ENCODE results near the gene MAD1L1. TPM values are rescaled to one million over a fixed set of nuclear protein-coding genes. Genes with fewer than 3 reads are reported as not detected.

The MAD1L1 gene
- total RNA-seq, 1 experiment from 2014 or later = 43.8 TPM

GRCh38 chr7:2175091-2175490, 57.7 kb downstream of the MAD1L1 start (continued):
- TF ChIP-seq STAT6 (CRISPR knock-in tag; conservative IDR thresholded peaks at IDR 0.05; ENCODE audit: low read depth) (no peak), SP1 (CRISPR knock-in tag; conservative IDR thresholded peaks at IDR 0.05) (no peak)

- Mint-ChIP-seq H3K4me3 (no peak overlapping the region), H3K27ac (peak overlapping the region; percentile 91), H3K27me3 (ENCODE audit: low read depth) (no peaks in the 10 kb centered on the region), H3K4me1 (peaks cover 14% of the 10 kb centered on the region), H3K36me3 (peaks cover 27% of the 10 kb centered on the region), H3K9me3 (no peaks in the 10 kb centered on the region)
- CTCF ChIA-PET = interaction anchor here (1.5 kb wide), 1 partner anchor 25 kb away, joined by 3 read pairs; no protein-coding TSS in a partner anchor
- no peak for DNase-seq (ENCODE audit: low spot score)
- no peak for ATAC-seq
- TF ChIP-seq HMGXB4 (CRISPR knock-in tag; IDR thresholded peaks at IDR 0.05) (no peak), NFATC4 (CRISPR knock-in tag; IDR thresholded peaks at IDR 0.05) (no peak), ELF4 (CRISPR knock-in tag; IDR thresholded peaks at IDR 0.05; ENCODE audit: low read depth) (no peak), NR2C2 (CRISPR knock-in tag; IDR thresholded peaks at IDR 0.05) (no peak), TEAD1 (CRISPR knock-in tag; IDR thresholded peaks at IDR 0.05) (no peak), MYBL2 (CRISPR knock-in tag; IDR thresholded peaks at IDR 0.05) (no peak), NR3C1 (CRISPR knock-in tag; conservative IDR thresholded peaks at IDR 0.05; ENCODE audit: low read depth) (no peak), GTF2I (CRISPR knock-in tag; conservative IDR thresholded peaks at IDR 0.05) (no peak), ZSCAN18 (CRISPR knock-in tag; IDR thresholded peaks at IDR 0.05) (no peak), ZNF425 (CRISPR knock-in tag; conservative IDR thresholded peaks at IDR 0.05) (no peak), ATF1 (CRISPR knock-in tag; IDR thresholded peaks at IDR 0.05) (no peak), IRF1 (CRISPR knock-in tag; IDR thresholded peaks at IDR 0.05) (no peak), USF1 (CRISPR knock-in tag; IDR thresholded peaks at IDR 0.05) (no peak), ZNF671 (CRISPR knock-in tag; IDR thresholded peaks at IDR 0.05) (no peak), TP53 (CRISPR knock-in tag; IDR thresholded peaks at IDR 0.05) (no peak), CBFB (CRISPR knock-in tag; IDR thresholded peaks at IDR 0.05; ENCODE audit: low read depth) (no peak), RELA (CRISPR knock-in tag; IDR thresholded peaks at IDR 0.05; ENCODE audit: borderline replicate concordance) (no peak)
- POLR2A ChIA-PET = no interaction called here
Measured at GRCh38 chr7:2173189-2173827, 59.4 kb downstream of the MAD1L1 start.
